ENCODE results near the gene VEZT. TPM values are rescaled to one million over a fixed set of nuclear protein-coding genes. Genes with fewer than 3 reads are reported as not detected.

VEZT gene
- total RNA-seq, 1 donor from 2014 or later, result 42.0 TPM

Other genes starting within 250 kb of the VEZT start
- gene NDUFA12, start 214.1 kb upstream of the VEZT start, total RNA-seq, result 144 and 145 TPM in 2 replicates
- gene NR2C1, start 144.2 kb upstream of the VEZT start, total RNA-seq, result 26.1 and 28.5 TPM in 2 replicates
- gene FGD6, start 340 bp upstream of the VEZT start, total RNA-seq, result 0.57 and 0.70 TPM in 2 replicates